HG03135 (cell line): ENCODE measurements around the gene TPRG1.

Experiments
- ATAC-seq: cut with Tn5 transposase; IDR thresholded peaks from one replicate; pipeline ENCODE4 v1.9.1; 2021; ENCODE audit warnings: mild to moderate bottlenecking, moderate library complexity; ENCODE audit not compliant: unreplicated experiment

Gene TPRG1

GRCh38 chr3:189165092-189165612, 6.6 kb upstream of the TPRG1 start:
- ATAC-seq = no peak

DNA sequence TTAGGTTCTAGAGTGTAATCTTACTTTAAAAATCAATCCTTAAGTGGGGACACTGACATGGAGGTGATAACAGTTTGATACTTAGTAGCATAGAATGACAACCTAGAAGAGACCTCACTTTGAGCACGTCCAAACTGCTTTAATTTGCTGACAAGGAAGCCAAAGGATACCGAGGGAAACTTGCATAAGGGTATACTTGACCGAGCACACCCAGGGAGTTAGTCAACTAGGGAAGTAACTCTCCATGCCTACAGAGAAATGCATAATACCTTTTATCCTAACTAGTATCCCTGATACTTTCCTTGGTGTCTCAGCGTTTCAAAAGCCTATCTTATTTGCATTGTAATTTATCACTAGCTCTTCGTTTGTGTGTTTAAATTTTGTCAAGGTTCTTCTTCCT, 5.5 kb upstream of the TPRG1 start:
- ATAC-seq = no peak

- no peak for ATAC-seq
Measured at GRCh38 chr3:189167027-189167766, 4.6 kb upstream of the TPRG1 start.

DNA sequence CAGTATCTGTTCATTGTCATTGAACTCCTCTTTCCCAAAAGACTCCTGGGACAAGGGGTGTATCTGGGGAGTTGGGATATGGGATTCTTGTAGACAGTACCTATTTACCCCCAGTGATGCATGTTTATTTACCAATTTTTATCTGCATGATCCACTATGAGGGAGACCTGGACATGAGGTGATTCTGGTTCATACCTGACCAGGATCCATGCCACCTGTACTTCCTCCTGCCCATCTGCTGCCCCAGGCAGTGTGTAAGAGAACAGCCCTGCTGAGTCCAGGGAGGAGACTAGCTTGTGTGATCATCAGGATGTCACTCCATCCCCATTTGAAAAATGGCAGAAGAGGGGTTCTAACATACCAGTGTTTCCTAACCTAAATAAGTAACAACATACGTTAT, 3.1 kb upstream of the TPRG1 start:
- no peak for ATAC-seq

GRCh38 chr3:189169728-189170127, 2.0 kb upstream of the TPRG1 start:
- ATAC-seq = no peak

- ATAC-seq = no peak
Measured at GRCh38 chr3:189170559-189170958, 1.2 kb upstream of the TPRG1 start.

GRCh38 chr3:189172668-189173419, 1.1 kb downstream of the TPRG1 start:
- ATAC-seq = no peak

DNA sequence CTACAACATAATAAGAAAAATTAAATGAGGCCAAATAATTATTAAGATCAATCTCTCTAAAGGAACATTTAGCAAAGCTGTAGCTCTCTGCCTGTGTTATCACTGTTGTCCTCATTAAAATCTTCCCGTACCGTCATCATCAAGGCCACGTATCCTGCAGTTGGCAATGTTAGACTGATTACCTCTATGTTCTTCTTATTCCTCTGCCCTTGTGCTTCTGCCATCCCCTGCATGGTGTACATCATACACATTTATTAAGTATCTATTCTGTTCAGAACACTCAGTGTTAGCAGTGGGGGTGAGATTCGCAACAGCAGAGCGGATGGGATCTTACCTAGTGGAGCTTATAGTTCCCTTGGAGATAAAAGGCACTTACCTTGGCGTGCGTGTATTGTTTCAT, 12.8 kb downstream of the TPRG1 start:
- ATAC-seq = no peak

GRCh38 chr3:189186101-189186500, 14.3 kb downstream of the TPRG1 start:
- no peak for ATAC-seq

DNA sequence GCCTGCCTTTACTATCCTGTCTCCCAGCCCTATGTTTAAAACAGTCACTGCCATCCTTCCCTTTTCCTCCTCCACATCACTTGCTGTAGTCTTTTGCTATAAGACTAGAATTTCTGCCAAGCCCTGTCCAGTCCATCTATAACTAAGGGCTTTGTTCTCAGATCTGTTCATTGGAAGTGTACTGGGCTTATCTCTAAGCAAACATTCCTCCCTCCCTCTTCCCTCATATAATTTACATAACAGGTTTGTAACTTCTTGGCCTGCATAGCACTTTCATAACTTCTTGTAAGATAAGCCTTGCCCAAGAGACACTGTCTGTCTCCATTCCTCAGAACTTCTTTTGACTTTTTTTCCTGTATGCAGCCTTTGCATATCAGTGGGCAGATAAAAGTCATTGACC, 16.7 kb downstream of the TPRG1 start:
- ATAC-seq = no peak

DNA sequence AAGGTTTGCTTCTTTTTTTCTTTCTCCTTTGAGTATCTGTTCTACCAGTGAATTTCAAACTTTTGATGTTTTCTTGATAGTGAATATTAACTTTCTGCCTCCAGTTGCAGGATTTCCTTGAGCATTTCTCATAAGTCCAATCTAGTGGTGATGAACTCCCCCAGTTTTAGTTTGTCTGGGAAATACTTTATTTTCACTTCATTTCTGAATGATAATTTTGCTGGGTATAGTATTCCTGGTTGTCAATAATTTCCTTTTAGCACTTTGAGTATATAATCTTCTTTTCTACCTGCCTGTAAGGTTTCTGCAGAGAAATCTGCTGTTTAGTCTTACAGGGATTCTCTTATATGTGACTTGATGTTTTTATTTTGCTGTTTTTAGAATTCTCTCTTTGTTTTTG, 21.0 kb downstream of the TPRG1 start:
- ATAC-seq = no peak

GRCh38 chr3:189195302-189195701, 23.5 kb downstream of the TPRG1 start:
- no peak for ATAC-seq

DNA sequence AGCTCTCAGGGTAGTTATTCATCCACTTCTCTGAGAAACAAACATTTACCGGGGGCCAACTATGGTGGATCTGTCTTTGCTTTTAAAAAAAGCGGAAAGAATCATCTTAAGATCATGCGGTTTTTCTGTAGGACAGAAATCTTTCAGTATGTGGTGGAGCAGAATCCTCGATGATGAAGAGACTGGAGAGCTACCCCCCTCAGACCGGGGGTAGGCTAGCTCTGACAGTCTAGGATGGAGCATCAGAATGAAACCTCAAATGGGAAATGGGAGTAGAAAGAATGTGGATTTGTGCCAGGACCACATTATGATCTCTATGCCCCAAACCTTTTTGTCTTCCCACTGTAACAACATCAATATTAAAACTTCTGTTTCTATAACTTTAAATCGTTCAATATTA, 30.3 kb downstream of the TPRG1 start:
- ATAC-seq = no peak

GRCh38 chr3:189202583-189202982, 30.8 kb downstream of the TPRG1 start:
- ATAC-seq = no peak

GRCh38 chr3:189204167-189204866, 32.5 kb downstream of the TPRG1 start:
- ATAC-seq = no peak

DNA sequence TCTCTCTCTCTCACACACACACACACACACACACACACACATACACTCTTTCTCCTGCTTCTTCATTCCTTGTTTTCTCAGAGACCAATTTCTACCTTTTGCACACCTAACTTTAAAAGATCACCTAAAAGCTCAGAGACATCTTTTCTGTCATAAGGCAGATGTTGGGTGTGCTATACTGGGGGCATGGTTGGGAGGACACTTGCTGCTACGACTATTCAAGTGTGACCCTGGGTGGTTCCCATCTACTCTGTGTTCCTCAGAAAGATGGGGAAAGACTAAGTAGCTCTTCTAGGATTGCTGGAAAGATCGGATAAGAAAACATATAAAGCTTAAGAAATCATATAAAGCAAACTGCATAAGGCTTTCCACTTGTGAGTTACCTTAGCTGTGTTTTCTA, 33.2 kb downstream of the TPRG1 start:
- no peak for ATAC-seq

DNA sequence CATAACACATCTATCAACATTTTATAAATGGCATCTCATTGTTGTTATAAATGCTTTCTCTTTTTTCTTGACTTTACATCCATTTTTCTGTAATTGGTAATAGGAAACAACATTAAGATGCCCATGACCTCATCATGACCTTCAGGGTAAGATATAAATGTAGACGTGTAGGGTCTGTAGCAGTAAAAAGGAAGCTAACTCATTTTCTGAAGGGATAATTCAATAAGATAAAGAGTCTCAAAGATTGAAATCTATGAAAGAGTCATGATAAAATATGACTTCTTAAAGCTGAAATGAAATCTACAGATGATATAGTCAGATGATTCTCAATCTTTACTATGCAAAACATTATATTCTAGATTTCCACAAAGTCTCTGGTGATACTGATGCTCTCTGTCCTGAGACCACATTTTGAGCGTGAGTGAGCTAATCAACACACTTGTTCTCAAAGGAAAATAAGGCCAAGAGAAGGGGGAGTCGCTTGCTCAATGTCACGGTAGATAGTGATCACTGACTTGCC, 38.5 kb downstream of the TPRG1 start:
- ATAC-seq = no peak

GRCh38 chr3:189212681-189213080, 40.9 kb downstream of the TPRG1 start:
- ATAC-seq = no peak

- no peak for ATAC-seq
Measured at GRCh38 chr3:189214651-189215050, 42.9 kb downstream of the TPRG1 start.

GRCh38 chr3:189222927-189223636, 51.3 kb downstream of the TPRG1 start:
- no peak for ATAC-seq

DNA sequence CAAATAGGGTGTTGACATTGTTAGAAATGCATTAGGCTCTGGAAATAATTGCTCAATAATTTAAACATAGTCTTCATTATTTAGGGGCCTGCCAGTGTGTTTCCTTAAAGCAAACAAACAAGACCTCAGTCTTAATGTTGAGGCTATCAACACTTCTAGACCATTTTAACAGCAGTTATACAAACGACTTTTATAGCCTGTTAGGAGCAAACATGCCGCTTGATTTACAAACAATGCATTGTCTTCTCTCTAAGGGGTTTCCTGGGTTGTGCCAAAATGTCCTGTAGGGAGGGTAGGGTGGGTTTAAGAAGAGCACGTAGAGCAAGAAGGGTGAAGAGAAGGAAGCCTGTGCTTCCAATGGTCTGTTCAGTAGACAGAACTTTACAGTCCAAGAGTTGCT, 53.7 kb downstream of the TPRG1 start:
- ATAC-seq = no peak
